Spleen (tissue), 11 donors: Measurements from ENCODE around the gene ETF1. TPM values are rescaled to one million over a fixed set of nuclear protein-coding genes. Genes with fewer than 3 reads are reported as not detected.

Source experiments
- DNase-seq: peaks from one replicate; pipeline ENCODE4 v3.0.0-alpha.2; 2020
- H3K27ac ChIP-seq, 8 donors: fragments of 200-600 bp; sonication (generic) in 7 of 8; 1 replicate in 4 of 8; 2 replicates in 4 of 8; pipeline versions ENCODE4 v1.5.0 to v1.8.0; 2016 to 2021; ENCODE audit warnings: inconsistent platforms in 4 of 8, mild to moderate bottlenecking in 4 of 8, moderate library complexity in 1 of 8
- H3K27me3 ChIP-seq, 7 donors: fragments of 200-600 bp; sonication (generic) in 6 of 7; replicated peaks in 1 of 7; 1 replicate in 4 of 7; 2 replicates in 3 of 7; pipeline versions ENCODE4 v1.5.0 to v1.8.0; 2016 to 2021; ENCODE audit warnings: inconsistent platforms in 3 of 7, mild to moderate bottlenecking in 1 of 7
- H3K36me3 ChIP-seq, 6 donors: fragments of 200-600 bp; sonication (generic) in 5 of 6; 1 replicate in 4 of 6; 2 replicates in 2 of 6; pipeline versions ENCODE4 v1.5.0 to v1.8.0; 2016 to 2021; ENCODE audit warnings: inconsistent platforms in 2 of 6
- H3K4me1 ChIP-seq, 6 donors: fragments of 200-600 bp; sonication (generic) in 5 of 6; 1 replicate in 3 of 6; 2 replicates in 3 of 6; pipeline versions ENCODE4 v1.5.0 to v1.8.0; 2016 to 2021; ENCODE audit warnings: inconsistent platforms in 3 of 6
- H3K4me3 ChIP-seq, 8 donors: fragments of 200-600 bp; sonication (generic) in 7 of 8; 1 replicate in 4 of 8; 2 replicates in 4 of 8; pipeline versions ENCODE4 v1.5.0 to v1.8.0; 2016 to 2021; ENCODE audit warnings: inconsistent platforms in 4 of 8, mild to moderate bottlenecking in 4 of 8, moderate library complexity in 2 of 8
- H3K9me3 ChIP-seq, 8 donors: fragments of 200-600 bp; sonication (generic) in 7 of 8; 1 replicate in 4 of 8; 2 replicates in 4 of 8; pipeline versions ENCODE4 v1.5.0 to v1.8.0; 2016 to 2021; ENCODE audit warnings: inconsistent platforms in 4 of 8
- CTCF ChIP-seq, 11 experiments: fragments of 200-600 bp in 7 of 11; fragments of 450-650 bp in 4 of 11; sonication (generic) in 4 of 11; IDR thresholded peaks in 8 of 11; conservative IDR thresholded peaks in 3 of 11; 1 replicate in 7 of 11; 2 replicates in 4 of 11; pipeline versions ENCODE4 v1.4.0 to v1.8.0; 2016 to 2021; ENCODE audit warnings: antibody characterized with exemption in 11 of 11, inconsistent platforms in 4 of 11, mild to moderate bottlenecking in 1 of 11
- POLR2A ChIP-seq, 3 donors: fragments of 450-650 bp; IDR thresholded peaks; one replicate each; pipeline ENCODE4 v1.5.1; 2017; ENCODE audit warnings: antibody characterized with exemption in 3 of 3, mild to moderate bottlenecking in 1 of 3
- POLR2AphosphoS5 ChIP-seq, 3 donors: sonication (generic); formaldehyde crosslinking; IDR thresholded peaks; one replicate each; pipeline ENCODE4 v1.5.1; 2017; ENCODE audit warnings: antibody characterized with exemption in 3 of 3
- WGBS, 5 donors: extraction: QIAGEN DNeasy Blood & Tissue Kit in 3 of 5; methylation state at CpG; one replicate each; pipeline versions ENCODE4 v1.1.5 to v1.1.7; 2013 to 2018; 5-methylcytosine and 5-hydroxymethylcytosine counted together
- intact Hi-C: fragments of 100-400 bp; cut with DNase I; formaldehyde crosslinking; loops from one replicate; pipeline ENCODE4 v1.15.0; 2023; ENCODE audit warnings: low total_unique reads
- polyA plus RNA-seq, 3 donors: library from polyadenylated mRNA; stranded (reverse); fragments of 200-250 nt; gene quantifications; one replicate each; pipeline ENCODE4 v1.2.1, GENCODE V29; 2013
- total RNA-seq, 7 donors: library from RNA; depleted of rRNA in 3 of 7; stranded (reverse); fragments of >200 nt in 3 of 7; fragmentation: NEBNext Ultra II Directional in 4 of 7; extraction: Animal tissue kit (Norgen Biotek cat#: 25700) in 4 of 7; gene quantifications; one replicate each; pipeline versions ENCODE4 v1.1.0 to v1.2.1, GENCODE V29; 2016 to 2021
- donor health status: healthy with polysubstance abuse.
- donor health status: DM: no; HTN: no; CAD: no; lungs with moderate emphysema.
- donor health status: DM: no; HTN: no; CAD: no.
- donor health status: Bipolar disorder and iron deficiency.
- donor health status: healthy.
- donor health status: DM: no; HTN: no; CAD: no.
- donor health status: DM: yes; HTN: yes; CAD: no.

ETF1 gene
- total and polyA plus RNA-seq, 10 donors, result 21.3 to 78.8 (median 54.0) TPM

- peak; percentile 99 for DNase-seq
- 0 to 1% (median 0%) methylated on average over 13 to 34 of the region's 34 CpGs for WGBS, 5 donors
Observed at GRCh38 chr5:138464008-138464387, 79.0 kb downstream of the ETF1 start.

GRCh38 chr5:138463419-138464007 lies 79.5 kb downstream of the ETF1 start:
- no peak for TF ChIP-seq POLR2A (IDR thresholded peaks at IDR 0.05)
- TF ChIP-seq CTCF (IDR thresholded peaks at IDR 0.05 in 8 of 11, conservative IDR thresholded peaks at IDR 0.05 in 3 of 11), result no peak
- TF ChIP-seq POLR2AphosphoS5 (IDR thresholded peaks at IDR 0.05), result no peak
- intact Hi-C loops, result no loop called here
- 21 to 31% (median 26%) methylated on average over 14 to 21 of the region's 21 CpGs for WGBS, 5 donors

More at GRCh38 chr5:138464008-138464387, 79.0 kb downstream of the ETF1 start:
- TF ChIP-seq POLR2A (IDR thresholded peaks at IDR 0.05) (peak; percentile 13 to 41 (median 33)), POLR2AphosphoS5 (IDR thresholded peaks at IDR 0.05) (peak; percentile 92 to 97 (median 95)), CTCF (IDR thresholded peaks at IDR 0.05 in 8 of 11, conservative IDR thresholded peaks at IDR 0.05 in 3 of 11) (peak; percentile 91 to 99 (median 97))
- peak overlapping the region; percentile 93 to 99 (median 96) for H3K27ac ChIP-seq
- intact Hi-C loops, result no loop called here
- no peaks in the 10 kb centered on the region for H3K9me3 ChIP-seq
- peaks cover 0 to 13% (median 0%) of the 10 kb centered on the region in 6 donors for H3K36me3 ChIP-seq
- peaks cover 0 to 19% (median 0%) of the 10 kb centered on the region in 7 donors for H3K27me3 ChIP-seq
- peaks cover 11 to 73% (median 44%) of the 10 kb centered on the region in 6 donors for H3K4me1 ChIP-seq
- peak overlapping the region; percentile 64 to 93 (median 82) for H3K4me3 ChIP-seq

GRCh38 chr5:138461343-138462125 lies 81.5 kb downstream of the ETF1 start:
- Histone ChIP-seq H3K4me1 (peaks cover 12 to 70% (median 42%) of the 10 kb centered on the region in 6 donors), H3K36me3 (no peaks in the 10 kb centered on the region), H3K27ac (no peak overlapping the region), H3K9me3 (no peaks in the 10 kb centered on the region), H3K4me3 (no peak overlapping the region), H3K27me3 (peaks cover 0 to 13% (median 0%) of the 10 kb centered on the region in 7 donors)
- TF ChIP-seq CTCF (IDR thresholded peaks at IDR 0.05 in 8 of 11, conservative IDR thresholded peaks at IDR 0.05 in 3 of 11), result no peak
- no peak for TF ChIP-seq POLR2AphosphoS5 (IDR thresholded peaks at IDR 0.05)
- TF ChIP-seq POLR2A (IDR thresholded peaks at IDR 0.05), result no peak
- DNase-seq, result no peak
- WGBS, 5 donors, result 78 to 86% (median 83%) methylated on average over 11 of the region's 11 CpGs
- intact Hi-C loops, result no loop called here

More at GRCh38 chr5:138463419-138464007, 79.5 kb downstream of the ETF1 start:
- Histone ChIP-seq H3K4me1 (peaks cover 12 to 77% (median 48%) of the 10 kb centered on the region in 6 donors), H3K36me3 (peaks cover 0 to 13% (median 0%) of the 10 kb centered on the region in 6 donors), H3K4me3 (peak overlapping the region; percentile 64 to 93 (median 82)), H3K27ac (peak overlapping the region; percentile 93 to 99 (median 96)), H3K9me3 (no peaks in the 10 kb centered on the region), H3K27me3 (peaks cover 0 to 19% (median 0%) of the 10 kb centered on the region in 7 donors)
- DNase-seq, result no peak
